Measurements from ENCODE around the gene AQP12A.
"Not testable (repeated sequence)": the region's sequence is repeated elsewhere in the genome, so short reads cannot be mapped to it uniquely, and the experiment has no call there.

DNA sequence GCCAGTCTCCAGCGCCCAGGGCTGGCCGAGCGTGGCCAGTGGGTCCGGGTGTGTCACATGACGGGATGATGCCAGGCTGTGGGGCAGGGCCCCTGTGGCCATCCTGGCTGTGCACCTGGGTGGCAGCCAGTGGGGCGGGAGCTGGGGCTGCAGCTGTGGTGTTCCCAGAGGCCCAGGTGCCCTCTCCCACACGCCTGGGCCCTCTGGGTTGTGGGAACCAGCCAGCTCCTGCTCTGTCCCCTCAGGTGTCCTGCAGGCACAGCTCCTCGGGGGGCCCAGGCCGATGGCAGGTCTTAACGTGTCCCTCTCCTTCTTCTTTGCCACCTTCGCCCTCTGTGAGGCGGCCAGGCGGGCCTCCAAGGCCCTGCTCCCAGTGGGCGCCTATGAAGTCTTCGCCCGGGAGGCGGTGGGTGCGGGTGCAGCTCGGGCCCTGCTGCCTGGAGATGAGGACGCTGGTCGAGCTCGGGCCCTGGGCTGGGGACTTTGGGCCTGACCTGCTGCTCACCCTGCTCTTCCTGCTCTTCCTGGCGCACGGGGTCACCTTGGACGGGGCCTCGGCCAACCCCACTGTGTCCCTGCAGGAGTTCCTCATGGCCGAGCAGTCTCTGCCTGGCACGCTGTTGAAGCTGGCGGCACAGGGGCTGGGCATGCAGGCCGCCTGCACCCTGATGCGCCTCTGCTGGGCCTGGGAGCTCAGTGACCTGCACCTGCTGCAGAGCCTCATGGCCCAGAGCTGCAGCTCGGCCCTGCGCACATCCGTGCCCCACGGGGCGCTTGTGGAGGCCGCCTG, at the start of gene AQP12A:
- TF ChIP-seq, protein P1, sequence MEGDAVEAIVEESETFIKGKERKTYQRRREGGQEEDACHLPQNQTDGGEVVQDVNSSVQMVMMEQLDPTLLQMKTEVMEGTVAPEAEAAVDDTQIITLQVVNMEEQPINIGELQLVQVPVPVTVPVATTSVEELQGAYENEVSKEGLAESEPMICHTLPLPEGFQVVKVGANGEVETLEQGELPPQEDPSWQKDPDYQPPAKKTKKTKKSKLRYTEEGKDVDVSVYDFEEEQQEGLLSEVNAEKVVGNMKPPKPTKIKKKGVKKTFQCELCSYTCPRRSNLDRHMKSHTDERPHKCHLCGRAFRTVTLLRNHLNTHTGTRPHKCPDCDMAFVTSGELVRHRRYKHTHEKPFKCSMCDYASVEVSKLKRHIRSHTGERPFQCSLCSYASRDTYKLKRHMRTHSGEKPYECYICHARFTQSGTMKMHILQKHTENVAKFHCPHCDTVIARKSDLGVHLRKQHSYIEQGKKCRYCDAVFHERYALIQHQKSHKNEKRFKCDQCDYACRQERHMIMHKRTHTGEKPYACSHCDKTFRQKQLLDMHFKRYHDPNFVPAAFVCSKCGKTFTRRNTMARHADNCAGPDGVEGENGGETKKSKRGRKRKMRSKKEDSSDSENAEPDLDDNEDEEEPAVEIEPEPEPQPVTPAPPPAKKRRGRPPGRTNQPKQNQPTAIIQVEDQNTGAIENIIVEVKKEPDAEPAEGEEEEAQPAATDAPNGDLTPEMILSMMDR (IDR thresholded peaks at IDR 0.05) = not testable (repeated sequence)
- TF ChIP-seq POLR2A, POLR2AphosphoS5, EP300 (IDR thresholded peaks at IDR 0.05): not testable (repeated sequence)

All from gastroesophageal sphincter (tissue), 3 donors.